GM19328 (cell line): ENCODE data around the gene GHRL.

Source experiments
- ATAC-seq: cut with Tn5 transposase; IDR thresholded peaks from one replicate; pipeline ENCODE4 v1.9.1; 2021; ENCODE audit warnings: mild to moderate bottlenecking, moderate library complexity; ENCODE audit not compliant: unreplicated experiment

Gene GHRL

DNA sequence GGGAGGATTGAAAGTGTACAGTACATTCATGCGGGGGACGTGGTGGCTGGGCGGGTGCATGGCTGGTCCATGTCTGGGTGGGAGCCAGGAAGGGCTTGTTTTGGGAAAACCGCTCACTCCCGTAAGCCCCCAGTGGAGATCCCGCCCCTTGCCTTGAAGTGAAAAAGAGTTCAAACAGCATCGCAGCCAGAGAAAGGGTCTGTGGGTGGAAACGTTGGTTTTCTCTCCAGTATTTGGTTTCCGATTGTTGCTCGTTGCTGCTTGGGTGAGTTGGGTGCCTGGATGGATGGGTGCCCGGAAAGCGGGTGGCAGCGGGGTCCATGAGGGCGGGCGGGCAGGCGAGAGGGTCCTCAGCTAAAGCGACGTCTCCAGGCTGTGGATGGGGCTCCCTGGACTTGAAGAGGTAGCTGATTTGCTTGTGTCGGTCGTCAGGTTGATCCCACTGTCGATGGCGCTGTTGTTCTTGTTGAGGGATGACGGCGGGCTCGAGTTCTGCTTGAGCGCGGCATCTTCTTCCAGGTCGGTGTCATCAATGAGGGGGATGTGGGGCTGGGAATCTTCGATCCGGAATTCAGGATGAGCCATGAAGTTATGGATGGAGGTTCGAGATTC is 35.8 kb upstream of the GHRL start:
- no peak for ATAC-seq

DNA sequence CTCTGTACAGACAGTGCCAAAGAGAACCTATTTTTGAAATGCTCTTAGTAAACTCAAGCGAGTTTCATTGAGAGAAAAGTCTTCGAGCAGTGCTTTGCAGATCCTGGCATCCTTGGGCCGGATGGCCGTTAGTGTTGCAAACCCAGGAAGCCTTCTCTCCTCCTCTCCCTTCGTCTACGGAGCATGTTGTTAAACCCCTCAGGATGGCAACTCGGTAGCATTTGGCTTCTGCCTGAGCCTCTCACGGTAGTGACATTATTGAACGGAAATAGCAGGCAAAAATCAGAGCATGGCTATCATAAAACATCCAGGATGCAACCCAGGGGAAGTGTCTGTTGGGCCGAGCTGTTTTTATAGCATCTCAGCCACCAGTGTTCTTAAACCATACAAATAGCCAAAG is 34.8 kb upstream of the GHRL start:
- ATAC-seq = no peak

DNA sequence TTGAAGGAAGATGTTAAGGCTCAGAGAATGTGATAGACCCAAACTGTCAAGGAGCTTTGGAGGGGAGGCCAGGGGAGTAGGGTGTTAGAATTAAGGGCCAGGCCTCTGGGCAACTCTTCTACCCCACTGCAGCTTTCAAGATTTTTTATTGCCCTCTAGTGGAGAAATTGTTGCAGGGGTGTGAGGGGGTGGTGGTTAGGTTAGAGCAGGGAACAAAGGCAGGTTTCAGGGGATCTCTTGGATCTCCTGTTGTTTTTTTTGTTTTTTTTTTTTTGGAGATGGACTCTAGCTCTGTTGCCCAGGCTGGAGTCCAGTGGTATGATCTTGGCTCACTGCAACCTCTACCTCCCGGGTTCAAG is 29.6 kb upstream of the GHRL start:
- no peak for ATAC-seq

DNA sequence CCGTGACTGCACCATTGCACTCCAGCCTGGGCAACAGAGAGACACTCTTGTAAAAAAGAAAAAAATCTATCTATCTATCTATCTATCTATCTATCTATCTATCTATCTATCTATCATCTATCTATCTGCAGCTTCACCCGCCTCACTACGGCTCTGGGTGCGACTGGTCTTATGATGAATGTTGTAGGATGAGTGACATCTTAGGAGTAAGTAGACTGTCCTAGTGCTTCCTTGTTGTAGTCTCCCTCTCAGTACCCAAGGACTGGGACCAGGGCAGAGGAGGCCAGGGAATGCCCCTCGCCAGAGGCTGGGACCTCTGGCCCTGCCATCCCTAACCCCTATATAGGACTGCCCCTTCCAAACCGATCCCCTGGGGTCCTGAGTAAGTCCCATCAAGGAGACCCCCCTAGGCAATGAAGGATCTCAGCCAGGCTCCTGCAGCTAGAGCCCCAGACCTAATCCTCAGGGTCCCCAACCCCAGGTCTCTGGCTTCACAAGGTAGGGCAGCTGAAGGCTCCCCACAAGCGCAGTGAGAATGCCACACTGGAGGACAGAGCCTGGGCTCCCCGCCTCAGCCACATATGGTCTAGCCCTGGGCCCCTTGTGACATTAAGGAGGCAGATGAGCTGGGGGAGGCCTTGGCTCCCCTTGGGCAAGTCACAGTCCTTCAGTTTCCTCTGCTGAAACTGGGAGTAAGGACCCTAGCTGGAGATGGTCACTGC is 29.0 kb upstream of the GHRL start:
- no peak for ATAC-seq

DNA sequence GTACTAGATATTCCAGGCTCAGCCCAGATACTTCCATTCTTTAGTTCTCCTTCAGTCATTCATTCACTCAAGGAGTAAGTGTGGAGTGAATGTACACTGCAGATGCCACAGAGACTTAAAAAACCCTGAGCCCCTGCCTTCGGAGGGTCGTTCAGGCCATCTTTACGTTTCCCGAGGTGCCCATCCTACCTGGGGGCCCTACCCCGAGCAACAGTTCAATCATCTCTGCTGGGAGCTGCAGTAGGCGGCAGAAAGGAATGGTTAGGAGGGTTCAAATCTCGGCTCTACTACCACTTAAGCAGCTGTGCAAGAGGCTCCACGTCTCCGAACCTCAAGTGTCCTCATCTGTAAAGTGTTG is 27.6 kb upstream of the GHRL start:
- no peak for ATAC-seq

DNA sequence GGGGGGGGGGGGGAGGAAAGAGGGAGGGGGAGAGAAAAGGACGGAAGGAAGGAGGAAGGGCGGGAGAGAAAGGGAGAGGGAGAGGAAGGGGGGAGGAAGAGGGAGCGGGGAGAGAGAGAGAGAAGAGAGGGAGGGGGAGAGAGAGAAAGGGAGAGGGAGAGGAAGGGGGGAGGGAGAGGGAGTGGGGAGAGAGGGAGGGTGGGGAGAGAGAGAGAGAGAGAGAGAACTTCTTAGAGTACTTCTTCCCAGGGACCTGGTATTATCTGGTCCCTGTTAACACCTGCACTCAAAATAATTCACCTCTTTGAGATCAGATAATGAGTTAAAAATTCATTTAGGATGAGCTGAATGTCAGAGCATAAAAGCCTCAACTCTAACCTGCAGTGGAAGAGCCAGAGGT is 27.1 kb upstream of the GHRL start:
- no peak for ATAC-seq

DNA sequence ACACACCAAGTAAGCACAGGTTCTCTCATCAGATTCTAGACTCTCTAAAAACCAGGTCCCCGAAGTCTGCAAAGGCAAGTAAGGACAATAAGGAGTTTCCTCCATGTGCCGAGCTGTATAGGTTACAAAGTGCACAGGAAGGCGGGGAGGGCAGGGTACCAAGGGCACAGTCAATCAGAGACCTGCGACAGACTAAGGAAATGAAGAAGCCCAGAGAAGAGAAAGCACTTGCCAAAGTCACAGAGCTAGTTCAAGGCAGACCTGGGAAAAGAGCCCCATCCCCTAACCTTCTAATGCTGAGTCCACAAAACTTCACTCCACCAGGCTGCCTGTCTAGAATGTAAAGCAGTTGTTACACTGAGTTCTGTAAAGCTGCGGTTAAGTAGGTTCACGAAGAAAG is 26.5 kb upstream of the GHRL start:
- no peak for ATAC-seq

DNA sequence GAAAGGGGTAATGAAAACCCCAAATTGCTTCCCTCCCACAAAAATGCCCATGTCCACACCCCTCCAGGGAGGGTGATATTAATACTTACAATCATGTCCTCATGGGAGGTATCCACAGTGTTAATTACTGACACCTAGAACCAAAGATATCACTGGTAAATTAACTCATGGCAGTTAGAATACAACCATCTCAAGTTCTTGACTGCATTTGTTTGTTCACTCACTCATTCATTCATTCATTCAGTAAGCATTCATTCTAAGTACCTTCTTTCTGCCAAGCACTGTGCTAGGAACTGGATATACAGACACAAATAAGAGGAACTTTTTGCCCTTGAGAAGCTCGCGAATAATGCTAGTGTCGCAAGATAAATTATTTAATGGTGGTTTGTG is 25.2 kb upstream of the GHRL start:
- no peak for ATAC-seq

DNA sequence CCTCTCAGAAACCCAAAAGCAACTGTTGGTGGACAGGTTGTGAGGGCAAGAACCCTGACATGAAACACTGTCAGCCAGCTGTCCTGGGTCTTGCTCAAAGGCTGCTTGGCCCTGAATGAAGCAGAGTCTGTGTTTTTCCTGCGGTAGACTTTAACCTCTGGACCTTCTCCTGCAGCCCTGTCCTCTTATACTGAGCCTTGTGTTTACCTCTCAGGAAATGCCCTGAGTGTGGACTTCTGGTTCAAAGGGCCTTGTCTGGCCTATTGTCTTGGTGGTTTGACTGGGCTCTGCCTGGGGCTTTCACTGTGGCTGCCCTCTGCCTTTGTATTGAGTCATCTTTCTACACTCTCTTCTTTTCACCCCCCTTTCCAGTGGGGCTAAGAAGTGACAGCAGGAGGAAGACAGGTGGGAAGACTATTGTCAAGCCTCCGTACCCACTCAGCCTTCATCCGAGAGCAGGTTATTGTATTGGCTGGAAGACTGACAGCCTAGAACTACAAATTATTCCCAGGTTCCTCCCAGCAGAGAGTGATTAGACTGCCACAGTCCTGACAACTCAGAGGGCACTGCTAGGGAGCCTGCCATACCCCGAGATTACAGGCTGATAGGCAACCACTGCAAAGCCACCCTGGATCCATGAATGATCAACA is 24.7 kb upstream of the GHRL start:
- ATAC-seq = no peak

DNA sequence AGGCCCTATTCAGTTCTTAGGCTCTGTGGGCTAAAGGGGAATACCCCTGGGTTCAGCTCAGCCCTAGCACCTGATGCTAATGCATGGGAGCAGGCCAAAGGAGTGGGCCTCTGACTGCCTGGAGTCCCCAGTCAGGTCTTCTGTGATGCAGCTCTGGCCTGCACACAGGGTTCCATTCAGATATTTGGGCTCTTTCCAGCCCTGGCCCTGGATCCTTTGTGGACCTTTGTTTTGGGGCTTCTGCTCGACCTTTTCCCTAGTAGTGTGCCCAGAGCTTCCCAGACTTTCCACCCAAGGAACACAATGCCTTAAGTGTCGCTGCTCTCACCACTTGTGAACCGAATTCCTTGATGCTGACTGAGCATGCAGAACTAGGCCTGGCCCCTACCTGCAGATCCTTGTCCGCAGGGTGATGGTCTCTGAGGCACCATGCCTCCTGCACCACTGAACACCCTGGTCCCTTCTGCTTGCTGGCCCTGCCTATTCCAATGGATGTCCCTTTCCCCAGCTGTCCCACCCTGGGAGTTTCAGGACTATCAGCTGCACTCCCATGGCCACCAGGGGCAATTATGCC is 23.1 kb upstream of the GHRL start:
- ATAC-seq = no peak

DNA sequence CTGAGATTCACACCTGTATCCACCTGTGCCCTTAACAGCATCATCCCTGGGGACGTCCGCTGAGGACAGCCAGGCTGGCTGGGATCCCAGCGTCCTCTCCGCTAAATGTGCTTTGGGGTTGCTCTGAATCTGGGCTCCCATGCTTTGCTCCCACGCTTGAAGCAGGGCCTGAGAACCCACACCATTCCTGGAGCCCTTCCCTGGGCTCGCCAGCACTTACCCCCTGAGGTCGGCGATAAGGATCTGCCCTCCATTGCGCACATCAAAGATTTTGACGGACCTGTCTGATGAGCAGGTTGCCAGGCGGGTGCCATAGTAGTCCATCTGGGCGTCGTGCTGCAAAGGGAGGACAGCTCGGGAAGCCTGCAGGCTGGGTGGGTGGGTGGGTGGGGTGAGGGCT is 22.4 kb upstream of the GHRL start:
- ATAC-seq = no peak

DNA sequence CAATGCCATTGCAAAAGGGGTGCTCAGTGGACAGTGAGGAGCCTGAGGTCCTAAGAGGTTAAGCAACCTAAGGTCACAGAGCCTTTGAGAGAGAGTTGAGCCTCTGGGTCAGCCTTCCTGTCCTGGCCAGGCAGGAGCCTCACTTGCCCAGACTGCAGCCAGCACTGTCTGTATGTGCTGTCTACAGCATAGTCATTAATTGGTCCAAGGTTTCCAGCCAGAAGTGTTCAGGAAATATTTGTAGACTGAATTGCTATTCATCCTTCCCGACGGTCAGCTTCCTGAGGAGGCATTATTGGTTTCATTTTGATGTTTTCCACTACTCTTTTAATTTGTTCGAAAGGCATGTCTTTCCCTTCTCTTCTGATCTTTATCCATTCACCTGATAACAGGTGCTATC is 20.1 kb upstream of the GHRL start:
- ATAC-seq = no peak

DNA sequence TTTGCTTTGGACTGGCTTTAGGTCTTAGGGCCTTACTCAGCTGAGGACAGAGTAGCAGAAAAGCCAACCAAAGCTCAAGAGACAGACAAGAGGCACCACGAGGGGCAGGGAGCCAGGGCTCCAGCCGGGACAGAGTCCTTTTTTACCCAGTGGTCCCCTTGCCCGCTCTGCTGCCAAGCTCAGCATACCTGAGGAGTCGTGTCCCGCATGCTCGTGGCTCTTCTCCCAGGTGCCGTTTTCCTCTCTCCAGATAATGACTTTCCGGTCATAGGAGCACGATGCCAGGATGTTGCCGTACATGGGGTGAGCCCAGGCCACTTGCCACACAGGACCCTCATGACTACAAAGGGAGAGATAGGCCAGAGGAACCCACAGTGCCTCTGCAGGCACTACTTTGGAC is 19.6 kb upstream of the GHRL start:
- no peak for ATAC-seq

DNA sequence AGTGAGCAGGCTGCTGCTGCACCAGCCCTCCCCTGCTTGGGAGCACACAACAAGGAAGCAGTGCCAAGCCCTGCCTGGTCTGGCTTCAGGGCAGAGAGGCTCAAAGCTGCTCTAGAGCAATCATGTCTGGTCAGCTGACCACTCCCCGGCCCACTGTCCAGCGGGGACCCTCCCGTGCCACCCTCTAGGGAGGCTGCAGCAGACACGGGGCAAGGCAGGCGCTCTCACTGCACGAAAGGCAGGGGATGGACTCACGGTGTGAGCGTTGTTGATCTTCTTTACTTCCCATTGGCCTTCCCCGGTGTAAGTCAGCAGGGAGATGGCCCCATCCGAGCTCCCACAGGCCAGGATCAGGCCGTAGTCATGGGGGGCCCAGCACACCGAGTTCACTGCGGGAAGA is 19.0 kb upstream of the GHRL start:
- ATAC-seq = no peak

DNA sequence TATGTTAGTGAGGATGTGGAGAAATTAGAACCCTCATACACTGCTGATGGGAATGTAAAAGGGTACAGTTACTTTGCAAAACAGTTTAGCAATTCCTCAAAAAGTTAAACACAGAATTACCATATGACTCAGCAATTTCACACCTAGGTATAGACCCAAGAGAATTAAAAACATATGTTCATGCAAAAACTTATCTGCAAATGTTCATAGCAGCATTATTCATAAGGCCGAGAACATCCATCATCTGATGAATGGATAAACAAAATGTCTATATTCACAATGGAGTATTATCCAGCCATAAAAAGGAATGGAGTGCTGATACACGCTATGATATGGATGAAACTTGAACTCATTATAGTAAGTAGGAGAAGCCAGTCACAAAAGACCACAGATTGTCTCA is 17.8 kb upstream of the GHRL start:
- ATAC-seq = no peak

DNA sequence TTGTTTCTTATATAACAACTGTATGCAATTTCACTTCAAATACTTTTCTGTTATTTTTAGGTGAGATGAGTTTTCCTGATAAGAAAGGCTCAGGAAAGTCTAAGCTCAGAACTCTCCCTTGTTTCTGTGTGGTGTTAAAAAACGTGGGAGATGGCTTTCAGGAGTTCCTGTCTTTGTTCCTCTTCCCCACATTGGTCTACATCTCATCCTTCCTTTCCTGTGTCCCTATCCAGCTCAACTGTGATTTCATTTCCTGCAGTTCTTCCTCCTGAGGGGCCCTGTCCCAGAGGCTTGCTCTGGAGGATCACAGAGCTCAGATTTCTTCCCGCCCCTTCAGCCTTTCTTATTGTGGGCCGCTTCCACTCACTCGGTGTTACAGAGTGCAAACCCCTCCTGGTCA is 17.0 kb upstream of the GHRL start:
- ATAC-seq = no peak

DNA sequence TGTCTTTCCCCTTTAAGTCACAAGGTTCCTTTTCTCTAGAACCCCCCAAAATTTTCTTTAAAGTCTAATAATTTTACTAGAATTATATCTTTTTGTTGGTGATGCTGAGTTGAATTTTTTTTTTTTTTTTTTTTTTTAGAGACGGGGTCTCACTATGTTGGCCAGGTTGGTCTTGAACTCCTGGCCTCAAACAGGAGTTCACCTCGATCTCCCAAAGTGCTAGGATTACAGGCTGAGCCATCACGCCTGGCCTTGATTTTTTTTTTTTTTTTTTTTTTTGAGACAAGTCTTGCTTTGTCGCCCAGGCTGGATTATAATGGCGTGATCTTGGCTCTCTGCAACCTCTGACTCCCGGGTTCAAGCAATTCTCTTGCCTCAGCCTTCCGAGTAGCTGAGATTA is 15.9 kb upstream of the GHRL start:
- ATAC-seq = no peak

DNA sequence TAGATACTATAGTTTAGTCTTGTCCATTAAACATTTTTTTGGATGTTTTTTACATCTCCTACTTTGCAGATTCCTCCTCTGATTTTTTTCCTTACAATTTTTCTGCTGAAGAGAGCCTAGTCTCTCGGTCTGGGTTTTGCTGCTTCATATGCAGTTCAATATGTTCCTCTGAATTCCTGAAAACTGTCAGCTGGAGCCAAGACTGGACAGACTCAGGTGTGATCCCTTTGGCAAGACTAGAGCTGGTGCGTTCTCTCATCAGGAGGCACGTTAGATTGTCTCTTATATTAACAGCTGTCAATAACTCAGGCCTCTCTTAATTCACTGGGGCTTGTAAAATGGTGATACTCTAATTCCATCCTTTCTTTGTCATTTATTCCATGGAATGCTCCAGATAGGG is 13.4 kb upstream of the GHRL start:
- no peak for ATAC-seq

DNA sequence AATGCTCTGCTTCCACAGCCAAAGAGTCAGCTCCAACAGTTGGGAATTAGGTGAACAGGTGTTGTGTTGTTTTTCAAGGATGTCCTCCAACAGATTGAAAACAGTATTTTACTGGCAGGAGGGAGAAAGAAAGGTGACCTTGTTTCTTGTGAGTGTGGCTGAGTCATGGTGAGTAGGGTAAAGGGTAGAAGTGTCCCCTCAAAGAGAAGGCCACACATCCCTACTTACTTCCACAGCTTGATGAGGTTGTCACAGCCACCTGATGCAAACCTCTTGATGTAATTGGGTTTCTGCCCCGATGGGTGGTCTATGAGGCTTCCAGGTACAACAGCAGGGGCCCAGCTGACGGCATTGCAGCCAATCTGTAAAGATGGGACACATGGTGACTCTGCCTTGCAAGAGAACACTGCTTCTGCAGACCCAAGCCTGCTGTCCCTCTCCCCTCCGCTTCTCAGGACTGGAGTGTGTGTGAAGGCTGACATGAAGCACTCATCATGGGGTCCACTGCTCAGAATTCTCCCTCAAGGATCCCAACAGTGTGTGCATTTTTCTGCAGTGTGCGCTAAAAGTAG is 12.7 kb upstream of the GHRL start:
- no peak for ATAC-seq

DNA sequence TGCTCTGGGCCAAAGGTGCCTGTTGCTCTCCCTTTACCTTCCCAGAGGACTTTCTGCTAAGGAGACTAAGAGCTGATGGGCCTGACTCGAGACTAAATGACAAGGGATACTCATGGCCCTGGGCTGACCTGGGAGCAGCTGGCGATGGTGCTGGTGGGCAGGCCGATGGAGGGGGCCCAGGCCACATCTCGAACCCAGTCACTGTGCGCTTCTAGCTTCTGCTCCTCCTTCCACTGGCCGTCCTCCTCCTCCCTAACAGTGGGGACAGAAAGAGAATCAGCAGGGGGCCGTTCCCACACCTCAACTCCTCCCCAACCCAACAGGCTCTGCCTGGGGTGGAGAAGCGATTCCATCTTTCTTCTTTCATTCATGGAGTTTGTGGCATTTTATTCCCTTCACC is 12.2 kb upstream of the GHRL start:
- no peak for ATAC-seq

DNA sequence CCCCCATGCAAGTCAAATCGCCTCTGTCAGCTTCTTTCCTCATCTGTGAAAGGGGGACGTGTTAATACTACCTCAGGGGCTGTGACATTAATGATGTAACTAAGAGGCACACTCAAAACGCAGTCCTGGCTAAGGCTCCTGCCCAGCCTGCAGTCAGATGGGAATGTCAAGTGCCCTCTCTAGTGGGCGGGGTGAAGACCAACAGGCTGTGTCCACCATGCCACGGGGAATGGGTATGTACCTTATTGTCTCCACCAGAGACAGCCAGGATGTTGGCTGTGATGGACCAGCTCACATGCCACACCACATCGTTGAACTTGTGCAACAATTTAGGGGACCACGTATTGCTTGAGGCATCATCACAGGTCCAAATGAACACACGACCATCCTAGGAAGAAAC is 11.0 kb upstream of the GHRL start:
- ATAC-seq = no peak

DNA sequence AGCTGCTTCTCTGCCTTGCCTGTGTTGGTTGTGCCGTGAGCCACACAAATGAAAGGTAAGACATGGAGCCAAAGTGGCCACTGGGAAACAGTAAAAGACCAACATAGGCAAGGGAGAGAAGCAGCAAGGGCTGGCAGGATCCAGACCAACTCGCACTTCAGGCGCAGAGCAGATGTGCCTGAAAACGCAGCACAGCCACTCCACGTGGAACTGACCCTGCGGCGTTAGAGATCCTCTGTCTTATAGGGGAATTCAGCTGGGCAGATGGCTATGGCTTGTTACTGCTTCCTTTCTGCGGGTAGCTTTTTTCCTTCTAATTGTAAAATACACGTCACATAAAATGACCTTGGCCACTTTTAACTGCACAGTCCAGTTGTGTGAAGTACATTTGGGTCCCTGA is 10.4 kb upstream of the GHRL start:
- ATAC-seq = no peak
